HepG2 (cell line): Measurements from ENCODE around the gene OGFOD3. TPM values are rescaled to one million over a fixed set of nuclear protein-coding genes. Genes with fewer than 3 reads are reported as not detected.
A peak's percentile ranks its signal among the peaks of the same experiment; 100 is the strongest.

Experiments used
- BRD4 ChIP-seq: sonication (generic); formaldehyde crosslinking; IDR thresholded peaks from 2 replicates; pipeline ENCODE4 v1.4.0; 2020; ENCODE audit warnings: missing genetic modification reagents
- FOXP4 ChIP-seq: sonication (generic); formaldehyde crosslinking; IDR thresholded peaks from 2 replicates; pipeline ENCODE4 v1.4.0; 2020; ENCODE audit warnings: missing genetic modification reagents
- TIGD3 ChIP-seq: sonication (generic); formaldehyde crosslinking; IDR thresholded peaks from 2 replicates; pipeline ENCODE4 v1.5.1; 2020; ENCODE audit warnings: mild to moderate bottlenecking, missing genetic modification reagents, borderline replicate concordance
- ZBTB26 ChIP-seq: IDR thresholded peaks from 2 replicates; pipeline ENCODE4 v1.6.1; 2016; ENCODE audit warnings: missing compliant biosample characterization, missing genetic modification reagents, borderline replicate concordance
- ZNF12 ChIP-seq: sonication (generic); formaldehyde crosslinking; IDR thresholded peaks from 2 replicates; pipeline ENCODE4 v1.5.0; 2020; ENCODE audit warnings: missing genetic modification reagents
- ZNF407 ChIP-seq: sonication (generic); formaldehyde crosslinking; IDR thresholded peaks from one replicate; pipeline ENCODE4 v1.5.1; 2020; ENCODE audit warnings: mild to moderate bottlenecking, missing genetic modification reagents; ENCODE audit errors: not compliant biosample characterization
- ZNF543 ChIP-seq: sonication (generic); formaldehyde crosslinking; IDR thresholded peaks from 2 replicates; pipeline ENCODE4 v1.4.0; 2020; ENCODE audit warnings: mild to moderate bottlenecking, missing genetic modification reagents
- ZNF713 ChIP-seq: sonication (generic); formaldehyde crosslinking; IDR thresholded peaks from 2 replicates; pipeline ENCODE4 v1.4.0; 2020; ENCODE audit warnings: mild to moderate bottlenecking, missing genetic modification reagents
- ZUFSP ChIP-seq: sonication (generic); formaldehyde crosslinking; IDR thresholded peaks from 2 replicates; pipeline ENCODE4 v1.9.0; 2021; ENCODE audit warnings: missing genetic modification reagents, mild to moderate bottlenecking, borderline replicate concordance
- polyA plus RNA-seq, 8 experiments: library from polyadenylated mRNA; depleted of rRNA in 3 of 8; stranded (reverse) in 7 of 8; unstranded in 1 of 8; fragments of >200 nt; fragmentation: Illumina TruSeq in 4 of 8; extraction: Trizol in 4 of 8; gene quantifications; 2 replicates each; pipeline versions ENCODE4 v1.2.1 to v1.2.3, GENCODE V29; 2011 to 2016; ENCODE audit warnings: low read depth in 4 of 8, missing spikeins in 1 of 8, mixed read lengths in 1 of 8; ENCODE audit not compliant: insufficient read depth in 1 of 8
- total RNA-seq, 5 experiments: library from RNA; depleted of rRNA; stranded (reverse); fragments of >200 nt; fragmentation: Illumina TruSeq; extraction: Trizol; gene quantifications; 2 replicates each; pipeline ENCODE4 v1.2.3, GENCODE V29; 2016; ENCODE audit warnings: low read depth in 1 of 5

OGFOD3 gene
- total and polyA plus RNA-seq, 2 of the 13 experiments (the other 11 are each of a cell fraction or from before 2014, with no cell fraction given): 40.0 to 42.1 TPM

GRCh38 chr17:82351713-82352488 is 66.5 kb downstream of the OGFOD3 start (continued):
- TF ChIP-seq ZNF407 (CRISPR knock-in tag) (no peak), BRD4 (peak; percentile 66; the same call in 1 of the 2 replicates), ZNF713 (0 out of 2 replicates have a peak, but pooled peaks have one; percentile 68), ZNF543 (CRISPR knock-in tag) (peak; percentile 73; the same call in 1 of the 2 replicates), ZUFSP (no peak), FOXP4 (peak; percentile 23; the same call in 1 of the 2 replicates), TIGD3 (CRISPR knock-in tag) (no peak), ZNF12 (CRISPR knock-in tag) (0 out of 2 replicates have a peak, but pooled peaks have one; percentile 6), ZBTB26 (CRISPR knock-in tag) (peak; percentile 37; the same call in 1 of the 2 replicates)
